Adrenal gland (tissue), 5 donors: Measurements from ENCODE around the gene IQGAP2.

Experiments
- POLR2A ChIP-seq, 2 donors: fragments of 450-650 bp; IDR thresholded peaks; one replicate each; pipeline ENCODE4 v1.6.1; 2017; ENCODE audit warnings: antibody characterized with exemption in 2 of 2, mild to moderate bottlenecking in 2 of 2, moderate library complexity in 1 of 2
- TF ChIP-seq, protein P1 (sequence below), 6 experiments: fragments of 450-650 bp in 4 of 6; fragments of 200-600 bp in 2 of 6; sonication (generic) in 1 of 6; IDR thresholded peaks; 1 replicate in 5 of 6; 2 replicates in 1 of 6; pipeline versions ENCODE4 v1.5.1 to v1.8.0; 2016 to 2021; ENCODE audit warnings: antibody characterized with exemption in 6 of 6, mild to moderate bottlenecking in 2 of 6, moderate library complexity in 1 of 6
- donor health status: DM: no; HTN: no; CAD: no.

GRCh38 chr5:76694317-76694716, 291.2 kb downstream of the IQGAP2 start:
- TF ChIP-seq, protein P1, sequence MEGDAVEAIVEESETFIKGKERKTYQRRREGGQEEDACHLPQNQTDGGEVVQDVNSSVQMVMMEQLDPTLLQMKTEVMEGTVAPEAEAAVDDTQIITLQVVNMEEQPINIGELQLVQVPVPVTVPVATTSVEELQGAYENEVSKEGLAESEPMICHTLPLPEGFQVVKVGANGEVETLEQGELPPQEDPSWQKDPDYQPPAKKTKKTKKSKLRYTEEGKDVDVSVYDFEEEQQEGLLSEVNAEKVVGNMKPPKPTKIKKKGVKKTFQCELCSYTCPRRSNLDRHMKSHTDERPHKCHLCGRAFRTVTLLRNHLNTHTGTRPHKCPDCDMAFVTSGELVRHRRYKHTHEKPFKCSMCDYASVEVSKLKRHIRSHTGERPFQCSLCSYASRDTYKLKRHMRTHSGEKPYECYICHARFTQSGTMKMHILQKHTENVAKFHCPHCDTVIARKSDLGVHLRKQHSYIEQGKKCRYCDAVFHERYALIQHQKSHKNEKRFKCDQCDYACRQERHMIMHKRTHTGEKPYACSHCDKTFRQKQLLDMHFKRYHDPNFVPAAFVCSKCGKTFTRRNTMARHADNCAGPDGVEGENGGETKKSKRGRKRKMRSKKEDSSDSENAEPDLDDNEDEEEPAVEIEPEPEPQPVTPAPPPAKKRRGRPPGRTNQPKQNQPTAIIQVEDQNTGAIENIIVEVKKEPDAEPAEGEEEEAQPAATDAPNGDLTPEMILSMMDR (IDR thresholded peaks at IDR 0.05), result no peak
- TF ChIP-seq POLR2A (IDR thresholded peaks at IDR 0.05), result no peak
